HepG2 (cell line): Measurements from ENCODE around the gene CGB3. TPM values are rescaled to one million over a fixed set of nuclear protein-coding genes. Genes with fewer than 3 reads are reported as not detected.
"Not testable (repeated sequence)": the region's sequence is repeated elsewhere in the genome, so short reads cannot be mapped to it uniquely, and the experiment has no call there.

Experiments used
- ATAC-seq: fragments of 200-7000 bp; cut with Tn5 transposase; 3 replicates; pipeline ENCODE4 v1.9.1; 2020; ENCODE audit warnings: mild to moderate bottlenecking, moderate library complexity
- BruUV-seq: library from RNA; stranded (reverse); fragments of 400-500 nt; replicated peaks from 2 replicates; lab custom pipeline; 2021; lab: Mats Ljungman, UMichigan
- CTCF ChIA-PET: fragments of 300-600 bp; formaldehyde crosslinking; extraction: SDS; loops from one replicate; lab custom pipeline; 2021; ENCODE audit warnings: low total read pairs, inconsistent platforms, low intra/inter-chr PET ratio; lab: Yijun Ruan, JAX
- POLR2A ChIA-PET: fragments of 350-600 bp; sonication (Branson Sonifier 250); formaldehyde crosslinking; loops from one replicate; lab custom pipeline; 2020; ENCODE audit warnings: antibody characterized with exemption, inconsistent platforms; lab: Yijun Ruan, JAX
- DNase-seq: peaks from one replicate; pipeline ENCODE4 v3.0.0-alpha.2; 2015; ENCODE audit warnings: low spot score
- FAIRE-seq: peaks from 3 replicates; lab custom pipeline; 2011; peaks lifted over from hg19 to GRCh38; lab: Jason Lieb, UNC
- H2AFZ ChIP-seq: one replicate; pipeline ENCODE4 v1.6.1; 2011; ENCODE audit warnings: low read length, inconsistent platforms
- H3K27ac ChIP-seq: fragments of 300-600 bp; 3 replicates; pipeline ENCODE4 v1.8.0; 2011; ENCODE audit warnings: mixed run types, mild to moderate bottlenecking, mixed read lengths, low read length, inconsistent platforms; ENCODE audit not compliant: insufficient read depth; ENCODE audit errors: extremely low read length
- H3K27me3 ChIP-seq, 2 experiments: fragments of 200-600 bp in 1 of 2; 2 replicates in 1 of 2; 3 replicates in 1 of 2; pipeline versions ENCODE4 v1.6.0 to v1.8.0; 2011; ENCODE audit warnings: low read length in 2 of 2, mild to moderate bottlenecking in 2 of 2, moderate library complexity in 2 of 2, inconsistent platforms in 1 of 2; ENCODE audit not compliant: insufficient read depth in 2 of 2, control insufficient read depth in 1 of 2
- H3K36me3 ChIP-seq, 2 experiments: fragments of 200-600 bp in 1 of 2; replicated peaks in 1 of 2; 2 replicates in 1 of 2; 3 replicates in 1 of 2; pipeline versions ENCODE4 v1.5.1 to v1.8.0; 2011; ENCODE audit warnings: low read length in 2 of 2, inconsistent platforms in 1 of 2; ENCODE audit not compliant: insufficient read depth in 2 of 2, control insufficient read depth in 1 of 2
- H3K4me1 ChIP-seq: 2 replicates; pipeline ENCODE4 v1.5.1; 2012; ENCODE audit warnings: low read length, inconsistent platforms; ENCODE audit not compliant: insufficient read depth
- H3K4me2 ChIP-seq: 2 replicates; pipeline ENCODE4 v1.6.0; 2011; ENCODE audit warnings: low read depth, low read length, inconsistent platforms
- H3K4me3 ChIP-seq, 3 experiments: fragments of 200-600 bp in 1 of 3; sonication (generic), shearing (Covaris generic) in 1 of 3; replicated peaks in 1 of 3; 2 replicates each; pipeline ENCODE4 v1.5.1; 2011 to 2016; ENCODE audit warnings: low read length in 3 of 3, inconsistent platforms in 2 of 3, low read depth in 2 of 3, mild to moderate bottlenecking in 2 of 3, control low read depth in 1 of 3, mixed read lengths in 1 of 3; ENCODE audit not compliant: insufficient read depth in 1 of 3
- H3K79me2 ChIP-seq: one replicate; pipeline ENCODE4 v1.6.1; 2011; ENCODE audit warnings: low read length, inconsistent platforms; ENCODE audit not compliant: insufficient read depth
- H3K9ac ChIP-seq: 2 replicates; pipeline ENCODE4 v1.6.0; 2011; ENCODE audit warnings: mild to moderate bottlenecking, low read depth, low read length, inconsistent platforms; ENCODE audit not compliant: insufficient read depth
- H3K9me3 ChIP-seq: 2 replicates; pipeline ENCODE4 v1.5.1; 2012; ENCODE audit warnings: mild to moderate bottlenecking, low read length
- H4K20me1 ChIP-seq: 2 replicates; pipeline ENCODE4 v1.6.0; 2011; ENCODE audit warnings: inconsistent platforms, mild to moderate bottlenecking, low read length, moderate library complexity; ENCODE audit not compliant: insufficient read depth
- CREB1 ChIP-seq, 2 experiments: fragments of 450-650 bp in 1 of 2; IDR thresholded peaks; 2 replicates each; pipeline ENCODE4 v1.6.1; 2016 to 2017; ENCODE audit warnings: control low read depth in 1 of 2, mild to moderate bottlenecking in 1 of 2, missing compliant biosample characterization in 1 of 2, missing genetic modification characterization in 1 of 2
- FOSL2 ChIP-seq: sonication (generic); formaldehyde crosslinking; IDR thresholded peaks from 2 replicates; pipeline ENCODE4 v1.4.0; 2020; ENCODE audit warnings: missing genetic modification reagents
- SAP130 ChIP-seq: IDR thresholded peaks from 2 replicates; pipeline ENCODE4 v1.6.1; 2016; ENCODE audit warnings: low read depth
- WGBS: methylation state at CpG from one replicate; pipeline ENCODE4 v1.1.6; 2017; ENCODE audit warnings: low lambda C conversion rate; 5-methylcytosine and 5-hydroxymethylcytosine counted together
- in situ Hi-C: cut with HindIII; loops from 2 replicates; pipeline ENCODE4 v1.10.0; 2017; ENCODE audit warnings: low pct_unique_long_range_greater_than_20kb; ENCODE audit not compliant: extremely low pct_ligation_motif_present
- intact Hi-C: fragments of 100-400 bp; cut with micrococcal nuclease; formaldehyde crosslinking; loops from one replicate; pipeline ENCODE4 v1.10.0; 2022; ENCODE audit not compliant: unreplicated experiment
- polyA plus RNA-seq, 8 experiments: library from polyadenylated mRNA; depleted of rRNA in 3 of 8; stranded (reverse) in 7 of 8; unstranded in 1 of 8; fragments of >200 nt; fragmentation: Illumina TruSeq in 4 of 8; extraction: Trizol in 4 of 8; gene quantifications; 2 replicates each; pipeline versions ENCODE4 v1.2.1 to v1.2.3, GENCODE V29; 2011 to 2016; ENCODE audit warnings: low read depth in 4 of 8, missing spikeins in 1 of 8, mixed read lengths in 1 of 8; ENCODE audit not compliant: insufficient read depth in 1 of 8
- total RNA-seq, 5 experiments: library from RNA; depleted of rRNA; stranded (reverse); fragments of >200 nt; fragmentation: Illumina TruSeq; extraction: Trizol; gene quantifications; 2 replicates each; pipeline ENCODE4 v1.2.3, GENCODE V29; 2016; ENCODE audit warnings: low read depth in 1 of 5

Gene CGB3
- total and polyA plus RNA-seq, 2 of the 13 experiments (the other 11 are each of a cell fraction or from before 2014, with no cell fraction given): not detected

DNA sequence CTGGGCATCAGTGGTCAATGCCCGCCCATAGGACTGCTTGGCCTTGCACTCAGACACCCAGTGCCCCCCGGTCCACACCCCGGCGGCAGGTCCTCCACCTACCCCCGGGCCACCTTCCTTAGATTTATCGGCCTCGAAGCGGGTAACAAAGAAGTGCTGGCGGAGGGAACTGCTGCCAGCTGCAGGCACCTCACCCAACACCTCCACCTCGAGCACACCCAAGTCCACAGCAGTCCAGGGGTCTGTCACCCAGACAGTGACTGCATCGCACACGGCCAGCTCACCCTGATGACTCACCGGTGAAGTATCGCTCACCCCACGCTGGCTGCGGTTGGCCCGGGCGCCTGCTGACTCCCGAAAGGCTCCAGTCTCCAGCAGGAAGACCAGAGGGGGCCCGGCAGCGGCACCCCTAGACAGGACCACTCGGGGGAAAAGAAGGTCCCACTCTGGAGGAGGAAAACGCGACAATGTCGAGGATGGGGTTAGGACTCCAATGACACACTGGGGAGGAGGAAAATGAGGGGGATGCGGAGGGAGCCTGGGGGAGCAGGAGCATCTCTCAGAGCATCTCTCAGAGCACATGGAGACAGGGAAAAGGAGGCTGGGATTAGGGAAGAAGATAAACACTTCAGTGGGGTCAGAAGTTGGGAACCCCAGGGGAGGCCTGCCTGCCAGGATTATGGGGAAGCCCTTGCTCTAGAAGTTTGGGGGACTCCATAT, 14.6 kb upstream of the CGB3 start:
- intact Hi-C loops; CTCF ChIA-PET; H3K9me3 ChIP-seq; H3K27ac ChIP-seq; H3K4me2 ChIP-seq; H3K9ac ChIP-seq; FAIRE-seq; H3K4me3 ChIP-seq; H3K79me2 ChIP-seq; H3K4me1 ChIP-seq; H4K20me1 ChIP-seq; H3K27me3 ChIP-seq; in situ Hi-C loops; POLR2A ChIA-PET; BruUV-seq; H2AFZ ChIP-seq; H3K36me3 ChIP-seq; TF ChIP-seq CREB1 (CRISPR knock-in tag; IDR thresholded peaks at IDR 0.05): not testable (repeated sequence)
- DNase-seq (peak; percentile 26), ATAC-seq (peak; percentile 69; the same call in 2 of the 3 replicates)
- TF ChIP-seq SAP130 (CRISPR knock-in tag) (0 out of 2 replicates have a peak, but pooled peaks have one; percentile 13), CREB1 (IDR thresholded peaks at IDR 0.05) (0 out of 2 replicates have a peak, but pooled peaks have one; percentile 5), FOSL2 (CRISPR knock-in tag) (peak; percentile 90)
- WGBS: 4% methylated on average over 11 of the region's 26 CpGs

DNA sequence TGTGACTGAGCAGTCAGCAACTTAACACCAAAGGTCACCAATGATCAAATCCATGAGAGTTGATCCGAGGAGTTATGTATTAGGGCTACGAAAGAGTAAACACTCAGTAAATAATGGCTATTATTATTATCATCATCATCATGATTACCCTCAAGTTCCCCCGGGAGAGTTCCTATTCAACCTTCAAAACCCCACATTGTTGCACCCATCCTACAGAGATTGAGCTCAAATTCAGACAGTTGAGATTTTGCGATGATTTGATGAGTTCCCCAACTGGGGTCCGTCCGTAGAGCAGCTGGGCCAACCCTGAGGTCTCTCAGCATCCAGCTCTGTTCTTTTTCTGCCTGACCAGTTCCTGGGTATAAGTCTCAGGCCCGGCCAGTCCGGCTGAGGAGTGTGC, 14.0 kb upstream of the CGB3 start:
- BruUV-seq: not testable (repeated sequence)
- 53% methylated on average over 6 of the region's 8 CpGs for WGBS

More for the DNA sequence above, 14.0 kb upstream of the CGB3 start:
- ATAC-seq, H3K27ac ChIP-seq, FAIRE-seq, H3K4me3 ChIP-seq, H3K9me3 ChIP-seq, H2AFZ ChIP-seq, H4K20me1 ChIP-seq, DNase-seq, H3K4me1 ChIP-seq, H3K36me3 ChIP-seq, intact Hi-C loops, H3K9ac ChIP-seq, H3K27me3 ChIP-seq, CTCF ChIA-PET, in situ Hi-C loops, H3K4me2 ChIP-seq, POLR2A ChIA-PET, H3K79me2 ChIP-seq: not testable (repeated sequence)
